Calu3 (cell line): Measurements from ENCODE around the gene PAK1. TPM values are rescaled to one million over a fixed set of nuclear protein-coding genes. Genes with fewer than 3 reads are reported as not detected.

ENCODE experiments used
- BruUV-seq: library from RNA; stranded (reverse); fragments of 400-500 nt; replicated peaks from 2 replicates; lab custom pipeline; 2021; lab: Mats Ljungman, UMichigan
- CTCF ChIA-PET: fragments of 300-600 bp; sonication (Branson Sonifier 250); formaldehyde crosslinking; loops from one replicate; lab custom pipeline; 2022; ENCODE audit warnings: antibody characterized with exemption; lab: Charles Lee
- DNase-seq: peaks from one replicate; pipeline ENCODE4 v3.0.0; 2022
- H3K27ac Mint-ChIP-seq: one replicate; pipeline ENCODE4 v1.8.0; 2022; ENCODE audit warnings: mixed read lengths; ENCODE audit not compliant: unreplicated experiment
- H3K27me3 Mint-ChIP-seq: one replicate; pipeline ENCODE4 v1.8.0; 2022; ENCODE audit warnings: mixed read lengths; ENCODE audit not compliant: unreplicated experiment
- H3K36me3 Mint-ChIP-seq: one replicate; pipeline ENCODE4 v1.8.0; 2022; ENCODE audit warnings: mild to moderate bottlenecking, moderate library complexity, mixed read lengths; ENCODE audit not compliant: insufficient read depth, unreplicated experiment
- H3K4me1 Mint-ChIP-seq: one replicate; pipeline ENCODE4 v1.8.0; 2022; ENCODE audit warnings: mild to moderate bottlenecking, low read depth, mixed read lengths; ENCODE audit not compliant: unreplicated experiment
- H3K4me3 Mint-ChIP-seq: one replicate; pipeline ENCODE4 v1.8.0; 2022; ENCODE audit warnings: mild to moderate bottlenecking, low read depth, moderate library complexity, mixed read lengths; ENCODE audit not compliant: unreplicated experiment
- H3K9me3 Mint-ChIP-seq: one replicate; pipeline ENCODE4 v1.8.0; 2022; ENCODE audit warnings: low read depth, mixed read lengths; ENCODE audit not compliant: unreplicated experiment
- CTCF ChIP-seq: fragments of 200-600 bp; IDR thresholded peaks from one replicate; pipeline ENCODE4 v1.8.0; 2022; ENCODE audit warnings: antibody characterized with exemption; ENCODE audit not compliant: unreplicated experiment
- intact Hi-C: fragments of 100-400 bp; cut with micrococcal nuclease; formaldehyde crosslinking; loops from one replicate; pipeline ENCODE4 v1.10.0; 2022; ENCODE audit not compliant: unreplicated experiment
- total RNA-seq: library from RNA; stranded (reverse); gene quantifications from 2 replicates; pipeline ENCODE4 v1.2.3, GENCODE V29; 2022

Gene PAK1
- total RNA-seq, 1 experiment from 2014 or later: 58.5 TPM

GRCh38 chr11:77312107-77312506 lies 161.8 kb downstream of the PAK1 start:
- H3K27ac Mint-ChIP-seq: no peak overlapping the region
- DNase-seq: no peak
- no peaks in the 10 kb centered on the region for H3K9me3 Mint-ChIP-seq
- BruUV-seq: no TSS peak
- H3K4me3 Mint-ChIP-seq: no peak overlapping the region
- intact Hi-C loops: no loop called here
- CTCF ChIA-PET: interaction anchor here (1.3 kb wide), 1 partner anchor 11 kb away, joined by 5 read pairs; the partner anchor contains the start of gene GDPD4
- H3K36me3 Mint-ChIP-seq: no peaks in the 10 kb centered on the region
- no peak for TF ChIP-seq CTCF
- H3K27me3 Mint-ChIP-seq: no peaks in the 10 kb centered on the region
- H3K4me1 Mint-ChIP-seq: no peaks in the 10 kb centered on the region

- Mint-ChIP-seq H3K9me3 (no peaks in the 10 kb centered on the region), H3K36me3 (no peaks in the 10 kb centered on the region), H3K4me1 (no peaks in the 10 kb centered on the region), H3K4me3 (no peak overlapping the region), H3K27ac (no peak overlapping the region), H3K27me3 (no peaks in the 10 kb centered on the region)
- intact Hi-C loops: no loop called here
- no peak for TF ChIP-seq CTCF
- DNase-seq: no peak
- BruUV-seq: no TSS peak
- CTCF ChIA-PET: interaction anchor here (1.3 kb wide), 1 partner anchor 11 kb away, joined by 5 read pairs; the partner anchor contains the start of gene GDPD4
These were observed 162.2 kb downstream of the PAK1 start for GRCh38 chr11:77311701-77312100.

GRCh38 chr11:77310721-77311120 lies 163.2 kb downstream of the PAK1 start:
- H3K36me3 Mint-ChIP-seq: no peaks in the 10 kb centered on the region
- intact Hi-C loops: no loop called here
- no peak for TF ChIP-seq CTCF
- CTCF ChIA-PET: no interaction called here
- no peaks in the 10 kb centered on the region for H3K4me1 Mint-ChIP-seq
- no peaks in the 10 kb centered on the region for H3K27me3 Mint-ChIP-seq
- no peak overlapping the region for H3K27ac Mint-ChIP-seq
- DNase-seq: no peak
- BruUV-seq: no TSS peak
- no peak overlapping the region for H3K4me3 Mint-ChIP-seq
- H3K9me3 Mint-ChIP-seq: no peaks in the 10 kb centered on the region

GRCh38 chr11:77309401-77310085 lies 164.4 kb downstream of the PAK1 start:
- Mint-ChIP-seq H3K4me1 (no peaks in the 10 kb centered on the region), H3K4me3 (no peak overlapping the region), H3K36me3 (no peaks in the 10 kb centered on the region), H3K27ac (no peak overlapping the region), H3K27me3 (no peaks in the 10 kb centered on the region), H3K9me3 (no peaks in the 10 kb centered on the region)
- no peak for TF ChIP-seq CTCF
- DNase-seq: no peak
- CTCF ChIA-PET: no interaction called here
- intact Hi-C loops: no loop called here
- no TSS peak for BruUV-seq
